NCI-H2227 (cell line): Measurements from ENCODE around the gene MARCO.

Experiments used
- DNase-seq: peaks from one replicate; lab custom pipeline; 2025; ENCODE audit not compliant: unreplicated experiment; lab: John Stamatoyannopoulos, UW

Gene MARCO, protein sequence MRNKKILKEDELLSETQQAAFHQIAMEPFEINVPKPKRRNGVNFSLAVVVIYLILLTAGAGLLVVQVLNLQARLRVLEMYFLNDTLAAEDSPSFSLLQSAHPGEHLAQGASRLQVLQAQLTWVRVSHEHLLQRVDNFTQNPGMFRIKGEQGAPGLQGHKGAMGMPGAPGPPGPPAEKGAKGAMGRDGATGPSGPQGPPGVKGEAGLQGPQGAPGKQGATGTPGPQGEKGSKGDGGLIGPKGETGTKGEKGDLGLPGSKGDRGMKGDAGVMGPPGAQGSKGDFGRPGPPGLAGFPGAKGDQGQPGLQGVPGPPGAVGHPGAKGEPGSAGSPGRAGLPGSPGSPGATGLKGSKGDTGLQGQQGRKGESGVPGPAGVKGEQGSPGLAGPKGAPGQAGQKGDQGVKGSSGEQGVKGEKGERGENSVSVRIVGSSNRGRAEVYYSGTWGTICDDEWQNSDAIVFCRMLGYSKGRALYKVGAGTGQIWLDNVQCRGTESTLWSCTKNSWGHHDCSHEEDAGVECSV

DNA sequence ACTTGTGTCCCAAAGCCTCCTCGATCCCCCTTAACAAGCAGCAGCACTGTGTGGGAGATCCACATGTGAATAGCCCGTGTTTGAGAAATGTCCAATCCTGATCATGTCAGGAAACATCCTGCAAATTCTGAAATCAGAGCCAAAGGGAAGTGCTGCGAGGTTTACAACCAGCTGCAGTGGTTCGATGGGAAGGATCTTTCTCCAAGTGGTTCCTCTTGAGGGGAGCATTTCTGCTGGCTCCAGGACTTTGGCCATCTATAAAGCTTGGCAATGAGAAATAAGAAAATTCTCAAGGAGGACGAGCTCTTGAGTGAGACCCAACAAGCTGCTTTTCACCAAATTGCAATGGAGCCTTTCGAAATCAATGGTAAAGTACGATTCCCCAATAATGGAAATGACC lies at the start of gene MARCO:
MARCO (plus strand) TSS at position 164 of the 400 bp plus-strand sequence; CDS start at position 271, 107 bp downstream.
- DNase-seq = no peak

GRCh38 chr2:118893100-118893499 lies 48.9 kb upstream of the MARCO start:
- no peak for DNase-seq

DNA sequence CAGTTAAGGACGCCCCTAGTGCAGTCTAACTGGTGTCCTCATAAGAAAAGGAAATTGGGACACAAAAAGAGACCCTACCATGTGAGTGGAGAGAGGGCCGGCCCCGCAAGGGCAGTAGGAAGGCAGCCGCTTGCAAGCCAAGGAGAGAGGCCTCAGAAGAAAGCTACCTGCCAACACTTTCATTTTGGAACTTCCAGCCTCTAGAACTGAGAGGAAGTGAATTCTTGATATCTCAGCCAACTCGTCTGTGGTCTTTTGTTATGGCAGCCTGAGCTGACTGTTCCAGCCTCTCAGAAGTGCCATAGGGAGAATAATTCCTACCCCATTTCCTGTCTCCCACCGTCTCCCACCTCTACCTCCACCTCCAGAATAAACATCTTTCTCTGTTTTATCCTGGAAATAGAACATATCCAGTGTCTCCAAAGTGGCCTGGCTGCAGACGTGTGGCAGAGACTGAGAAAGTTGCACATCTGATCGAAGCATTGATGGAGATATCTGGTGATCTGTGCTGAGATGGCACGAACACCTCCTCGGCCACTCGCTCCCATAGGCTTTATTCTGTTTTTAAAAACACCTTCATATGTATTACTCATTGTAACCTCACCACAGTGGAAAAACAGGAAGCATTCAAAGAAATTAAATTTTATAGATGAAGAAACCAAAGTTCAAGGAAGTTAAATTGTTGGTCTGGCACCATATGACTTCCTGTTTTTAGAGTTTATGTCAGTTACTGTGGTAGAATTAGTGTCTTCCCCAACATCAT lies 39.5 kb upstream of the MARCO start:
- no peak for DNase-seq

GRCh38 chr2:118903029-118903351 lies 39.0 kb upstream of the MARCO start:
- DNase-seq = no peak

- no peak for DNase-seq
Observed at GRCh38 chr2:118903551-118904479, 38.2 kb upstream of the MARCO start.

GRCh38 chr2:118905206-118905605 lies 36.8 kb upstream of the MARCO start:
- no peak for DNase-seq

GRCh38 chr2:118906186-118906585 lies 35.8 kb upstream of the MARCO start:
- DNase-seq = no peak

DNA sequence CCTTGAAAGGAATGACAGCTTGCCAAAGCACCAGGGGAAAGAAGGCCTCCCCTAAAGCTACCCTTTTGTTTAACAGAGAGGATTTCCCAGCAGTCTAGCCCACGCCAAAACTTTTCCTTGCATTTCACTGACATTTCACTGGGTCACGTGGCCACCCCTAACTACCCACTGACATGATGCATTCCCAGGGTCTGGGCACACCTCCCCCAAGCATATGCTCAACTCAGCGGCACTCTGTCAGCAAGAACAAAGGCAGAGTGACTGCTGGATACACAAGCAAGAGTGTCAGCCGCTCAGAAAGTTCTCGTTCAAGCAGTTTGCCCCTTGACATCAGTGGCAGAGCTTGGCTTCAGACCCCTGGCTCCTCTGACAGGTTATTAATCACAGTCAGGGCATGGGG lies 34.2 kb upstream of the MARCO start:
- DNase-seq = no peak

- DNase-seq = no peak
Observed at GRCh38 chr2:118909191-118909590, 32.8 kb upstream of the MARCO start.

- no peak for DNase-seq
Observed at GRCh38 chr2:118911166-118911856, 30.7 kb upstream of the MARCO start.

DNA sequence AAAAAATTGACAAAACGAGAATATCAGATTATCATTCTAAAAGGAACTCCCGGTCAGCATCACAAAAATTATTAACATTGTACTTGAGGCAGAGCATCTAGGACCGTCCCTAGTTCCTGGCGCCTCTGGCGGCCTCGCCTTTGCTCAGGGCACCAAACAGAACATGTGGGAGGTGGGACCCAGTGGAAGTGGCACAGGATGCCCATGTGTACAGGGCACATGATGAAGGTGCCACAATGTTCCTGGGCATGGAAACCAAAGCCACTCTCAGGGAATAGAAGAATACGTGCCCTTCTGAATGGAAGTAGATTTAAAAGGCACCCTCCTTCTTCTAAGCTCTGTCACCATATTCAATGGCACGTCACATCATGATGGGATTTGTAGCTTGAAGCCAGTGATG lies 30.1 kb upstream of the MARCO start:
- no peak for DNase-seq

- no peak for DNase-seq
Observed at GRCh38 chr2:118913131-118913802, 28.7 kb upstream of the MARCO start.

DNA sequence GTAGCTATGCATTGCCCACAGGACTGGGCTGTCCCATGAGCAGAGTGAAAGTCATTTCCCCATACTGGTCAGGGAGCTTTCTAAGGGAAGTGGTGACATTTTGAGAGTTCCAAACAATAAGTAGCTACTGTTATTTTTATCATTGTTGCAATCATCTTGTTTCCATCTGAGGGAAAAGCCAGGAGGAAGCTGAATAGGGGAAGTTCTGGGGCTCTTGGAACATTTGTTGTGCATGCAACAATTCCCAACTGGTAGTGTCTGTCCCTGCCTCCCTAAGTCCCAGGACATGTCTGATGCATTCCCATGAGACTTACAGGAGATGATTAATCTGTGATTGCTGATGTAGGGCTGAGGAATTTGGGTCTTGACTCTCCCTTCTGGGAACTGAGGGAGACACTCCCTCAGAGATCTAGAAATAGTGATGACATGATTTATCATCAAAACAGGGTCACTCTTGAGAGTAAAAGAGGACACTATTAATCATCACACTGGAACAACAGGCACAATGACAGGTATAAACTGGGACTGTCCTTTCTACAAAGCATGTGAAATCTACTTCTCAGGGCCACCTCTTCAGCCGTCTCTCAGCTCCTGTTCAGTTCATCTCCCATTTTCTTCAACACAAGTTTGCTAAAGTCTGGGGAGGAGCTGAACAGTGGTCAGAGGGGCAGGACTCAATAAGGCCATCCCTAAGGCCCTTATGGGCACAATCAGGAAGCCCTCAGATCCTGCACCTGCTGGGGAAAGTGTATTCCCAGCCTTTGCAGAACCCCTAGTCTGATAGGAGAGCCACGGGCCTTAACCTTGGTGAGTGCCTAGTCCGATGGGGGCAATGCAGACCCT lies 28.0 kb upstream of the MARCO start:
- no peak for DNase-seq

DNA sequence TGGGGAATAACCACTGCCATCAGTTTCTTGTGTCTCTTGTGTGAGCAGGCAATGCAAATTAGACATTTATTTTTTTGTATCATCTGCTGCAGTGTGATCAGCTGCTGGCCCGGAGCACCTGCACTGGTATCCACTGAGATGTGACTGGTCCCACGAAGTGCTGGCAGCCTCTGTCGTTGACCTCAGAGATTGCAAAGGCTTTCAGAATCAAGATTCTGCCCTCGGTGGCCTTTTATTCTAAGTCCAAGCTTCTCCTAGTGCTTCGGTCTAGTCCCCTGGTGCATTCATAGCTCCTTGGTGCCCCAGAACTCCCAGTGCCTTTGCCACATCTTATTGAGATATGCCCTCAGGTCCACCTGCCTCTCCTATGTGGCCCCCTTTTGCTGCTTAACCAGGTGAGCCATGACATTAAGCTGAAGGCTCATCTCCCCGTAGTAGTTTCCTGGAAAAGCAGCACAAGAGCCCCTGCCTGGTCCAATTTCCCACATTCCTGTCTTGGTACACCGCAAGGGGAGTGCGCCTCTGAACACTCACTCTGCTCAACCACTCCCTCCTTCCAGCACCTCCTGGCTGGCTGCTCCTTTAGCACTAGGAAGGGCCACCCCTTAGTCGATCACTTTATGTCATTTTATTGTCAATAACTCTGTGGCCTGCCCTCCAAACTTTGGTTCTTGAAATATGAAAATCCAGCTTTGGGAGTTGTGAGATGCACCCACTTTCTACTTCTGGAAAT lies 27.1 kb upstream of the MARCO start:
- no peak for DNase-seq

DNA sequence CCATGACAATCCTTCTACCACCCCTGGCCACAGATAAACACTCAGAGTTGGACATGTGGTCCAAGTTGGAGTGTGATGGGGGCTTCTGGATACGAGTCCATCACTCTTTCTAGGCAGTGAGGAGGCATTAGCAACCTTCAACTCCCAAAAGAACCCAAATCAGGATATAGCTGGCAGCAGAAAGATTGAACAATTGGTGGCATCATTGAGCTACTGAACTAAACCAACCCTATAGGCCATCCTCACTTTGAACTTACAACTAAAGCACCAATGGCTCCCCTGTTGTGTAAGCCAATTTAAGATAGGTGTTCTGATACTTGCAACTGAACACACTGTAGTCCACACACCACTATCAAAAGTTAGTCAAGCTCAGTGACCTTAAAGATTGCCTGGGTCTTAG lies 24.0 kb upstream of the MARCO start:
- DNase-seq = no peak

GRCh38 chr2:118921646-118922045 lies 20.3 kb upstream of the MARCO start:
- DNase-seq = no peak

- DNase-seq = no peak
Observed at GRCh38 chr2:118922254-118922653, 19.7 kb upstream of the MARCO start.

DNA sequence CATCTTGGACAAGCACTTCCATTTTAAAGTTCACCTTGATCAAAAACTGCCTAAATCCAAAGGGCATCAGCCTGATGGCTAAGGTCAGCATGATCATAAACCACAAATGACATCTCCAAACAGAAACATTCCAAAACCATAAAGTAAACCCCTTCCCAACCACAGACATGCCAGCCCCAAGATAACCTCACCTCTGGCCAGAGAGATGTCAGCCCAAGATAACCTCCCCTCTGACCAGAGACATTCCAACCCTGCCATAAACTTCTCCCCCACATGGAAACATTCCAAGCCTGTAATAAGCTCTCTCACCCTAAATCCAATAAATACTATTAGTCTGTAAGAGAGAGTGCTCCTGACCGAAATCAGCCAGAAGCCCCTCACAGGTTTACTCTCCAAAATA lies 18.6 kb upstream of the MARCO start:
- DNase-seq = no peak
